Neutrophil (primary cell): ENCODE results near the gene RIT2.

Experiments
- H3K27ac ChIP-seq: fragments of 200-600 bp; sonication (generic); 2 replicates; pipeline ENCODE4 v1.5.1; 2016; ENCODE audit warnings: mild to moderate bottlenecking, moderate library complexity
- H3K27me3 ChIP-seq: fragments of 200-600 bp; sonication (generic); 2 replicates; pipeline ENCODE4 v1.6.0; 2016; ENCODE audit warnings: mild to moderate bottlenecking
- H3K36me3 ChIP-seq: fragments of 200-600 bp; sonication (generic); 2 replicates; pipeline ENCODE4 v1.5.1; 2017
- H3K4me1 ChIP-seq, 2 experiments: fragments of 200-600 bp in 1 of 2; sonication (generic) in 1 of 2; 1 replicate in 1 of 2; 2 replicates in 1 of 2; pipeline versions ENCODE4 v1.5.1 to v1.6.1; 2013 to 2016; ENCODE audit warnings: low read depth in 1 of 2, low read length in 1 of 2, mild to moderate bottlenecking in 1 of 2, moderate library complexity in 1 of 2; ENCODE audit not compliant: control insufficient read depth in 1 of 2, insufficient read depth in 1 of 2
- H3K4me3 ChIP-seq, 2 experiments: fragments of 200-600 bp in 1 of 2; sonication (generic) in 1 of 2; 1 replicate in 1 of 2; 2 replicates in 1 of 2; pipeline ENCODE4 v1.5.1; 2013 to 2016; ENCODE audit warnings: low read depth in 1 of 2, low read length in 1 of 2, mild to moderate bottlenecking in 1 of 2, moderate library complexity in 1 of 2
- H3K9me3 ChIP-seq: fragments of 200-600 bp; sonication (generic); 2 replicates; pipeline ENCODE4 v1.5.1; 2016
- TF ChIP-seq, protein P1 (sequence below): fragments of 200-600 bp; sonication (generic); IDR thresholded peaks from 2 replicates; pipeline ENCODE4 v1.5.1; 2016; ENCODE audit warnings: antibody characterized with exemption

The RIT2 gene

DNA sequence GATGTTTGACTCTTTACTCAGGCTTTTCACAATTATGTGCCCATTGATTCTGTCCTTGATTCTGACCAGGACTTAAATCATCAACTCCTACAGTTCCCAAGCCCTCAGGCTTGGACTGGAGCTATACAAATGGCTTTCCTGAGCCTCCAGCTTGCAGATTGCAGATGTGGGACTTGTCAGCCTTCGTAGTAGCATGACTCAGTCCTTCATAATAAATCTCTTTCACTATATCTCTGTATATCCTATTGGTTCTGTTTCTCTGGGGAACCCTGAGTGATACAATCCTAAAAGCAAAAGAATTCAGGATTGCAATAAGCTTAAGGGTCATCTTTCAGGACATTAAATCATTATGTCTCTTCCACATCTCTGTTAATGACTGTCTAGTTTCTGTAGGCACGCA, 356.6 kb downstream of the RIT2 start:
- H3K4me1 ChIP-seq = no peaks in the 10 kb centered on the region
- H3K36me3 ChIP-seq = no peaks in the 10 kb centered on the region
- H3K27me3 ChIP-seq = no peaks in the 10 kb centered on the region
- H3K9me3 ChIP-seq = no peaks in the 10 kb centered on the region
- H3K27ac ChIP-seq = no peak overlapping the region
- H3K4me3 ChIP-seq = no peak overlapping the region
- TF ChIP-seq, protein P1, sequence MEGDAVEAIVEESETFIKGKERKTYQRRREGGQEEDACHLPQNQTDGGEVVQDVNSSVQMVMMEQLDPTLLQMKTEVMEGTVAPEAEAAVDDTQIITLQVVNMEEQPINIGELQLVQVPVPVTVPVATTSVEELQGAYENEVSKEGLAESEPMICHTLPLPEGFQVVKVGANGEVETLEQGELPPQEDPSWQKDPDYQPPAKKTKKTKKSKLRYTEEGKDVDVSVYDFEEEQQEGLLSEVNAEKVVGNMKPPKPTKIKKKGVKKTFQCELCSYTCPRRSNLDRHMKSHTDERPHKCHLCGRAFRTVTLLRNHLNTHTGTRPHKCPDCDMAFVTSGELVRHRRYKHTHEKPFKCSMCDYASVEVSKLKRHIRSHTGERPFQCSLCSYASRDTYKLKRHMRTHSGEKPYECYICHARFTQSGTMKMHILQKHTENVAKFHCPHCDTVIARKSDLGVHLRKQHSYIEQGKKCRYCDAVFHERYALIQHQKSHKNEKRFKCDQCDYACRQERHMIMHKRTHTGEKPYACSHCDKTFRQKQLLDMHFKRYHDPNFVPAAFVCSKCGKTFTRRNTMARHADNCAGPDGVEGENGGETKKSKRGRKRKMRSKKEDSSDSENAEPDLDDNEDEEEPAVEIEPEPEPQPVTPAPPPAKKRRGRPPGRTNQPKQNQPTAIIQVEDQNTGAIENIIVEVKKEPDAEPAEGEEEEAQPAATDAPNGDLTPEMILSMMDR = no peak

DNA sequence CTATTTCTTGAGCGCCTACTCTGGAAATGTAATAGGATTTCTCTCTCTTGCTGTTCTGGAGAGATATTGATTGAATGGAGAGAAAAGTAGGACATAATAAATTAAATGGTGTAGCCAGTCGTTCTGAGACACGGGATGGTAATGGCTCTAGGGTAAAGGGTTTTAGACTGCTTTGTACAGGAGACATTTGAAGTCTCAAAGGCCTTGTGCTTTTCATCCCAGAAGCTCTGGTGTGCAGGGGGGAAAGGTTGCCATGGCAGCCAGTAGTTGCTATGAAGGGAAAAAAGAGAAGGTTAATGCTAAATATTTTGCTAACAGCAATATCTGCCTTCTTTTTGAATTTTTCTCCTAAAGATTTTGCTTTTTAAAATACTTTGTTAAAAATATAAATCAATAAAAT, 359.3 kb downstream of the RIT2 start:
- Histone ChIP-seq H3K27me3 (no peaks in the 10 kb centered on the region), H3K36me3 (no peaks in the 10 kb centered on the region), H3K27ac (no peak overlapping the region), H3K4me1 (no peaks in the 10 kb centered on the region), H3K9me3 (no peaks in the 10 kb centered on the region), H3K4me3 (no peak overlapping the region)
- TF ChIP-seq, protein P1 = no peak

- H3K4me1 ChIP-seq = no peaks in the 10 kb centered on the region
- no peak overlapping the region for H3K4me3 ChIP-seq
- H3K9me3 ChIP-seq = no peaks in the 10 kb centered on the region
- TF ChIP-seq, protein P1 = no peak
- no peaks in the 10 kb centered on the region for H3K36me3 ChIP-seq
- H3K27me3 ChIP-seq = no peaks in the 10 kb centered on the region
- no peak overlapping the region for H3K27ac ChIP-seq
These were observed 362.6 kb downstream of the RIT2 start for GRCh38 chr18:42752916-42753315.

DNA sequence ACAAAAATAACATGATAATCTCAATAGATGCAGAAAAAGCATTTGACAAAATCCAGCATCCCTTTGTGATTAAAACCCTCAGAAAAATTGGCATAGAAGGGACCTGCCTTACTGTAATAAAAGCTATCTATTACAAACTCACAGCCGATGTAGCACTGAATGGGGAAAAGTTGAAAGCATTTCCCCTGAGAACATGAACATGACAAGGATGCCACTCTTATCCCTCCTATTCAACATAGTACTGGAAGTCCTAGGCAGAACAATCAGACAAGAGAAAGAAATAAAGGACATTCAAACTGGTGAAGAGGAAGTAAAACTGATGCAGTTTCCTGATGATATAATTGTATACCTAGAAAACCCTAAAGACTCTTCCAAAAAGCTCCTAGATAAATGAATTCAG, 368.7 kb downstream of the RIT2 start:
- TF ChIP-seq, protein P1 = no peak
- Histone ChIP-seq H3K4me1 (no peaks in the 10 kb centered on the region), H3K36me3 (no peaks in the 10 kb centered on the region), H3K4me3 (no peak overlapping the region), H3K27me3 (no peaks in the 10 kb centered on the region), H3K27ac (no peak overlapping the region), H3K9me3 (no peaks in the 10 kb centered on the region)

- H3K36me3 ChIP-seq = no peaks in the 10 kb centered on the region
- TF ChIP-seq, protein P1 = no peak
- no peaks in the 10 kb centered on the region for H3K27me3 ChIP-seq
These were observed 369.6 kb downstream of the RIT2 start for GRCh38 chr18:42745931-42746330.

DNA sequence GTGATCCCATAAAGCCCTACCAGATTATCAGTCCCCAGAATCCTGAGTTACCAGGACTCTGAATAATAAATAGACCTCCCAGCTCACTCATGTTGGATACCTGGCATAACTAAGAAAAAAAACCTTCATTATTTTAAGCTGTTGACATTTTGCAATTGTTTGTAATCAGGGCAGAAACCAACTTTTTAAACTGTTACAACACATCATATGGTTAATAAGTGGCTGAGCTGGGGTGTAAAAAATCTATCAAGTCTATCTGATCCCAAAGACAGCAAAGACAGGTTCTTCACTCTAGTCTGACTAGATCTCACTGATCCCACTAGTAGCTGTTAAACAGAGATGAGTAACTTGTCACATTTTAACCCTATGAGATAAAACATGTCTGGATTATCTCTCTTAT, 370.3 kb downstream of the RIT2 start:
- Histone ChIP-seq H3K27me3 (no peaks in the 10 kb centered on the region), H3K4me3 (no peak overlapping the region), H3K36me3 (no peaks in the 10 kb centered on the region), H3K9me3 (no peaks in the 10 kb centered on the region), H3K4me1 (no peaks in the 10 kb centered on the region), H3K27ac (no peak overlapping the region)
- TF ChIP-seq, protein P1 = no peak

More at GRCh38 chr18:42745931-42746330, 369.6 kb downstream of the RIT2 start:
- Histone ChIP-seq H3K27ac (no peak overlapping the region), H3K4me1 (no peaks in the 10 kb centered on the region), H3K4me3 (no peak overlapping the region), H3K9me3 (no peaks in the 10 kb centered on the region)
